ENCODE data around the gene HORMAD2. TPM values are rescaled to one million over a fixed set of nuclear protein-coding genes. Genes with fewer than 3 reads are reported as not detected.

Gene HORMAD2
- total RNA-seq, 4 donors from 2014 or later = not detected

GRCh38 chr22:30185129-30185528 is 104.9 kb downstream of the HORMAD2 start:
- 88 to 93% methylated on average over 5 of the region's 5 CpGs for WGBS, 2 donors
- DNase-seq (ENCODE audit: low spot score in 2 of 2) = no peak
- H3K4me3 ChIP-seq (ENCODE audit: low read depth, poor library complexity, severe bottlenecking) = no peak overlapping the region
- TF ChIP-seq POLR2A (IDR thresholded peaks at IDR 0.05) = no peak
- TF ChIP-seq CTCF (IDR thresholded peaks at IDR 0.05) = no peak
- intact Hi-C loops (cut with DNase I; ENCODE audit: low total_unique reads) = no loop called here

- intact Hi-C loops (cut with DNase I; ENCODE audit: low total_unique reads) = no loop called here
- TF ChIP-seq CTCF (IDR thresholded peaks at IDR 0.05) (no peak), POLR2A (IDR thresholded peaks at IDR 0.05) (no peak)
- DNase-seq (ENCODE audit: low spot score in 2 of 2) = no peak
- H3K4me3 ChIP-seq (ENCODE audit: low read depth, poor library complexity, severe bottlenecking) = no peak overlapping the region
Measured at GRCh38 chr22:30185549-30185948, 105.3 kb downstream of the HORMAD2 start.

- no peak overlapping the region for H3K4me3 ChIP-seq (ENCODE audit: low read depth, poor library complexity, severe bottlenecking)
- TF ChIP-seq CTCF (IDR thresholded peaks at IDR 0.05) (no peak), POLR2A (IDR thresholded peaks at IDR 0.05) (no peak)
- intact Hi-C loops (cut with DNase I; ENCODE audit: low total_unique reads) = no loop called here
- no peak for DNase-seq (ENCODE audit: low spot score in 2 of 2)
Measured at GRCh38 chr22:30186041-30186440, 105.8 kb downstream of the HORMAD2 start.

- intact Hi-C loops (cut with DNase I; ENCODE audit: low total_unique reads) = no loop called here
- TF ChIP-seq CTCF (IDR thresholded peaks at IDR 0.05) (no peak), POLR2A (IDR thresholded peaks at IDR 0.05) (no peak)
- WGBS, 2 donors = 77 to 80% methylated on average over 5 of the region's 5 CpGs
- DNase-seq (ENCODE audit: low spot score in 2 of 2) = no peak
- H3K4me3 ChIP-seq (ENCODE audit: low read depth, poor library complexity, severe bottlenecking) = no peak overlapping the region
Measured at GRCh38 chr22:30186510-30186909, 106.2 kb downstream of the HORMAD2 start.

- intact Hi-C loops (cut with DNase I; ENCODE audit: low total_unique reads) = no loop called here
- DNase-seq (ENCODE audit: low spot score in 2 of 2) = no peak
- H3K4me3 ChIP-seq (ENCODE audit: low read depth, poor library complexity, severe bottlenecking) = no peak overlapping the region
- TF ChIP-seq CTCF (IDR thresholded peaks at IDR 0.05) = no peak
- TF ChIP-seq POLR2A (IDR thresholded peaks at IDR 0.05) = no peak
Measured at GRCh38 chr22:30187094-30187493, 106.8 kb downstream of the HORMAD2 start.

- 78 to 79% methylated on average over 3 of the region's 3 CpGs for WGBS, 2 donors
- DNase-seq (ENCODE audit: low spot score in 2 of 2) = no peak
- H3K4me3 ChIP-seq (ENCODE audit: low read depth, poor library complexity, severe bottlenecking) = no peak overlapping the region
- intact Hi-C loops (cut with DNase I; ENCODE audit: low total_unique reads) = no loop called here
- TF ChIP-seq POLR2A (IDR thresholded peaks at IDR 0.05) = no peak
Measured at GRCh38 chr22:30187529-30188407, 107.5 kb downstream of the HORMAD2 start.
